Renal cortical epithelial cell (primary cell): Measurements from ENCODE around the gene CFP. TPM values are rescaled to one million over a fixed set of nuclear protein-coding genes. Genes with fewer than 3 reads are reported as not detected.

Source experiments
- DNase-seq: peaks from one replicate; pipeline ENCODE4 v3.0.0-alpha.2; 2011; ENCODE audit warnings: low read depth
- total RNA-seq: library from RNA; depleted of rRNA; stranded (reverse); fragments of >200 nt; gene quantifications from 2 replicates; pipeline ENCODE4 v1.2.3, GENCODE V29; 2014

Gene CFP
- total RNA-seq, 1 donor from 2014 or later, result 0.05 TPM

DNA sequence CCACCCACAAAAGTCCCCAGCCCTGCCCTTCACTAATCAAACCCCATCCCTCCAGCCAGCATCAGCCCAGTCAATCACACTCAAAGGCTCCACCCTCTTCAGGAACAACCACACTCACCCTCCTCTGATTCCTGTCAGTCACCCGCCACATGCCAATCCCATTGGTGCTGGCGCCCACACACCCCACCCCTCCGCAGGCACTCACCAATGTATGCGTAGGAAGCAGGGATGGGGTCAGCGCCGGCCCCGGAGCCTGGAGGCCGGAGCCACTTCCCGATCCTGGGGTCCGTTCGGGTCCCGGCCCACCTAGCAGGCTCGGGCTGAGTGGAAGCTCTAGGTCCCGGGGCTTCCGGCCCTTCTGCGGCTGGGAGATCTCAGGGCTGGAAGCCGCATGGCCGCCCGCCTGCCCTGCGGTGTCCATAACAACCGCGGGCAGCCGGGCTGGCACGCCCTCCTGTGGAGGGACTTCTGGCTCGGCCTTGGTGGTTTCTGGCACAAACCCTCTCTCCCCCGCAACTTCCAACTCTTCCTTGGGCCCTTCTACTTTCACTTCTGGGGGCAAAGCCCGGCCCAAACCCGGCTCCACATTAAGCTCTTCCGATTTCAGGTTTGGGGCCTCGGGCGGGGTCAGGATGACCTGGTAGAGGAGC is 7.9 kb upstream of the CFP start:
- DNase-seq, result no peak

DNA sequence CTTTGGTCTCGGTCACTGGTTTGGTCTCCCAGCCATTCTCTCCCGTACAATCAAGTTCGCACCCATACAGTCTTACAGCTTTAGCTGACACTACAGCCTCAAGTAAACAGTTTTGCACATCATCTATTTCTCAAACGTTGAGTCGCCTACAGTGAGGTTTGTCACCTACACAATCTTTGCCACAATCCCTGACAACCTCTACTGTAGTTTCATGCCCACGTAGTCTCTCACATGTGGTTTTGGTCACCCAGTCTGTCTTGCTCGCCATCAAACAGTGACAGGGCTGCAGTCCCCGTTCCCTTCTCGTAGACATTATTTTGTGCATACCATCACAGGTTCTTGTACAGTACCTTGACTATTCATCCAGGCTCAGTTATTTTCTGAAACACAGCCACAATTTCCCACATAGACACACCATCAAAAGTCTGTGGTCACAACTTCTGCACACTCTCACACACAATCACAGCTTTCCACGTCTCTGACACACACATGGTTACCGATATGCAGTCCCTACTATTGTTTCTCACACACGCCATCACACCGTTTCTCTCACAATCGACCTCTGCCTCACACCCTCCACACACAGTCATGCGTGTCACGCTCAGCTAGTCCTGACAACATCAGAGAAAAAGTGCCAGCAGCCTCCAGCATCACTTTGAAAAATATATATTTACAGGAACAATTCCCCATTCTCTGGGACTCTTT is 5.3 kb upstream of the CFP start:
- no peak for DNase-seq

DNA sequence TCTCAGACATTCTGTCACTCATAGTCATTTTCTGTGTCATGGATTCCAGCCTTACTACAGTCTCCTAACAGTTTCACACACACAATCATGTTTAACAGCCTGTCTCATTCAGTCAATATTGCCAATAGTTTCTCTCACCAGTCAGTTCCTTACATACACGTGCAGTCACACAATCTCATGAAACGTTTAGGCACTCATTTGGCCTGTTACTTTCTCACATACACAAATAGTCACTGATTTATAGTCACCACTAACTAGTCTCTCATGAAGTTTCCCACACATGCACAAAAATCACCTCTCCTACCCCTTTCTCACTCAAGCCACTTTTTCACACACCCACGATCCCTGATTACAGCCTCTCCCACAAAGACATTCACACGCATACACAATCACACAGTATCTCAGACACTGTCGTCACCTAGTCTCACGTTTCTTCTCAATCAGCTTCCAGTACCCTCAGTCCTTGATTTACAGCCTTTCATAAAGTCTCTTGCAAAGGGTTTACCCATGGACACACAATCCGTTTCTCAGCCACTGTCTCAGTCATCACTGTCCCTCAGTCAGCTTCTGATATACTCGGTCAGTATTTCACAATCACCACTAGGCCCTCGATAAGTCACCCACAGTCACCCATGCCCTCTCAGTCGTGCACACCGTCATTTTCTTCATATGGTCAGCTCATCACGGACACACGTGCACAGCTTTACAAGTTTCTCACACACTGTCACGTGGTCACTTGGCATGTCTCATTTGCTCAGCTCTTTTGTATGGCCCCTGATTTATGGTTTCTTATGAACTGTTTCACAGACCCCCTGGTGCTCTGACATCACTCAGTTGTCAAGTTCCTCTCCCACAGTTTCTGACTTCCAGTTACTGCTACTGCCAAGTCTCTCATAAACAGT is 4.2 kb upstream of the CFP start:
- no peak for DNase-seq

DNA sequence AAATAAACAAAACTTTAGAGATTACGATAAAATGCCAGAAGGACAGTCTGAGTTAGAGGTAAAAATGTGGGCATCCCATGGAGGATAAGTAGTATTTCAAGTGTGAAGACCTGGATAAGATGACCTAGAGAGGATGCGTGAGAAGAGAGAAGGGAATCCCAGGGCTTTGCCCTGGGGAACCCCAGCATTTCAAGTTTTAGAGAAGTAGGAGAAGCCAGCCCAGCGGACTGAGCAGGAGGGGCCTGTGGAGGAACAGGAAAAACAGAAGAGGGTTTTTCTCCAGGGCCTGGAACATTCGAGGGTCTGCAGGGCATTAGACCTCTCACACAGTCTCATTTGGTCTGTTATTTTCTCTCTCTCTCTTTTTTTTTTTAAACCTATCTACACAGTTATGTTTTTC is 2.9 kb upstream of the CFP start:
- no peak for DNase-seq

DNA sequence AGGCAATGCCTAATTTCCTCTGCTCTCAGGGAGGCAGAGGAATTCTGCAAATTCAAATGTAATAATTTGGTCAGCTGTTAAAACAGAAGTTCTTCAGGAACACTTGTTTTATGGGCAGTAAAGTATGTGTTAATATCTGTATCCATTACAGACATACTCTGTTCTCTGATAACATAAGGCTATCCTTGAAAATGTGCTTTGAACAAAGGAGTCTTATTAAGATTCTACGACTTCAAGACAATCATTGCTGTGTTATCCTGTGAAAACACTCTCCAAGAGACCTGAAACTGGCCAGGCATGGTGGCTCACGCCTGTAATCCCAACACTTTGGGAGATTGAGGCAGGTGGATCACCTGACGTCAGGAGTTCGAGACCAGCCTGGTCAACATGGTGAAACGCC is 1.9 kb upstream of the CFP start:
- DNase-seq, result no peak

DNA sequence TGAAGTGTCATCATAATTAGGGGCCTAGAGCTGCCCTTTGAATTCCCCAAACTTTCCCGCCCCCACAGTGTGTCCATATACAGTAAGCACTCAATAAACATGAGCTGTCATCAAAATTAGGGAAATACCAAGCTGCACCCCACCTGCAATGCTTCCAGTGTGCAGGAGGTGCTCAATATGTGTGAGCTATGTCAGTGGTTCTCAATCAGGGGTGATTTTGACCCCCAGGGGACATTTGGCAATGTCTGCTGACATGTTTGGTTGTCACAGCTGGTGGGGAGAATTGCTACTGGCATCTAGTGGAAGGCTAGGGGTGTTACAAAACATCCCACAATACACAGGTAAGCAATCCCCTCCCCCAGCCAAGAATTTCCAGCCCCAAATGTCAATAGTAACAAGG is 748 bp downstream of the CFP start:
- no peak for DNase-seq

DNA sequence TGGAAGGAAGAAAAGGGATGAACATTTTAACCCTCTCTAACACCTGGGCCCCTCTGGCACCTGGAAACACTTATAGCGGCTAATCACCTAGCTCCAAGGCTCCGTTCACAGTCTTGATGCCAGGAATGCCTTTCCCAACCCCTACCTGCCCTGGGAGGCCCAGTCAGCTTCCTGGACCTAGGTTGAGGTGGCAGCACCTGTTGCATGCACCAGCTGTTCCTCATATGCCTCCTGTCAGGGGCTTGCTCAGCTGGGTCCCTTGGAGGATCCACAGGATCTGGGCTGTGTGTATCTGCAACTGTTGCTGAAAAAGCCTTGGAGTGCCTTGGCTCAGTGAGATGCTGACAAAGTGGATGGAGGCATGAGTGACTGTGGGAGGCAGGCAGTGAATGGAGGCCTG is 4.4 kb downstream of the CFP start:
- DNase-seq, result no peak

DNA sequence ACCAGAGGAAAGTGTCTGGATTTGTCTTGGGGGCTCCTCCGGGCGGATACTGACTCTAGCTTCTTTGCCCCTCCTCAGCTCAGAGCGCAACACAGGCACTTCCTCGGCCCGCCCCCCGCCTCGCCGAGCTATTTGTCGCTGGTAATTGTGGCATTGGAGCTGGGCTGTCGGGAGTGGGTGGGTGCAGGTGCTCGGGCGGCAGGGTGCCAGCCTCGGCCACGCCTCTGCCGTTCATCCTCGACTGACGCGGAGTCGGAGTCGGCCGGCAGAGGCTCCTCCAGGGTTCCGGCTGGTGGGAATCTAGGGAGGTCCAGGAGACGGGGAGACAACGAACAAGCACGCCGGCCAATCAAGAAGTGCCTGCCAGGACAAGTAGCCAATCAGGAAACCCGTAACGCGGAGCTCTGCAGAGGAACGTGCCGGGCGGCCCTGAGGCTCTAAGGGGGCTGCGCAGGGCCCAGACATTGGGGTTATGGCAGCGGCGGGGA is 6.1 kb downstream of the CFP start:
- peak; percentile 53 for DNase-seq

DNA sequence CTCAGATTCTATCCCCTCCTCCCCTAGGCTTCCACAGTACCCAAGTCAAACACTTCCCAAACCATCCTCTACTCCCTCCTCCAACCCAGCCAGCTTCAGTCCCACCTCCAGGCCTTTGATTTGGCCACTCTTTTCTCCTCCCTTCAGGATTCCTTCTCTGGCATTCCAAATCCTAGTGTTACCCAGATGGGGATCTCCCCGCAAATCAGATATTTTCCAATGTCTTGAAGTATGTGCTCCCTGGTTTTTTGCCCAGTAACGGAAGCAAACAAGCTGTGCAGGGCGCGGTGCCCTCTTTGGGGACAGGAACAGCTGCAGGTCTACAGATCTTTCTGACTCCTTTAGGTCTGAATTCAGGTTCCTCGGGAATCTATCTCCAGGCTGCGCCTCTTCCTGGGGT is 7.9 kb downstream of the CFP start:
- DNase-seq, result no peak

DNA sequence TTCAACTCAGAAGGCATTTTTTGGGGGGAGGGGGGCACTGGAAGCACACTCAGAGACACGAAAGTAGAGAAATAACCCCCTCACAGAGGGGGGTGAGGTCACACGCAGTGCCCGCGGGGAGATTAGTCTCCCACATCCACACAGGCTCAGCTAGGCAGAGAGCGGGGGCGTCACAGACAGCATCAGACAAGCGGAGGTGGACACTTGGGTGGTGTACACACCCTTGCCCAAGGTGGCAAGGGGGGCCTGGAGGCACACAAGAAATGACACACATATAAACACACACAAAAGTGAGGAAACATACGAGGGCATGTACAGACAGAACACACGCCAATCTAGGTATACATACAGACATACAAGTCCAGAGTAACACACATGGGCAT is 9.4 kb downstream of the CFP start:
- DNase-seq, result no peak

DNA sequence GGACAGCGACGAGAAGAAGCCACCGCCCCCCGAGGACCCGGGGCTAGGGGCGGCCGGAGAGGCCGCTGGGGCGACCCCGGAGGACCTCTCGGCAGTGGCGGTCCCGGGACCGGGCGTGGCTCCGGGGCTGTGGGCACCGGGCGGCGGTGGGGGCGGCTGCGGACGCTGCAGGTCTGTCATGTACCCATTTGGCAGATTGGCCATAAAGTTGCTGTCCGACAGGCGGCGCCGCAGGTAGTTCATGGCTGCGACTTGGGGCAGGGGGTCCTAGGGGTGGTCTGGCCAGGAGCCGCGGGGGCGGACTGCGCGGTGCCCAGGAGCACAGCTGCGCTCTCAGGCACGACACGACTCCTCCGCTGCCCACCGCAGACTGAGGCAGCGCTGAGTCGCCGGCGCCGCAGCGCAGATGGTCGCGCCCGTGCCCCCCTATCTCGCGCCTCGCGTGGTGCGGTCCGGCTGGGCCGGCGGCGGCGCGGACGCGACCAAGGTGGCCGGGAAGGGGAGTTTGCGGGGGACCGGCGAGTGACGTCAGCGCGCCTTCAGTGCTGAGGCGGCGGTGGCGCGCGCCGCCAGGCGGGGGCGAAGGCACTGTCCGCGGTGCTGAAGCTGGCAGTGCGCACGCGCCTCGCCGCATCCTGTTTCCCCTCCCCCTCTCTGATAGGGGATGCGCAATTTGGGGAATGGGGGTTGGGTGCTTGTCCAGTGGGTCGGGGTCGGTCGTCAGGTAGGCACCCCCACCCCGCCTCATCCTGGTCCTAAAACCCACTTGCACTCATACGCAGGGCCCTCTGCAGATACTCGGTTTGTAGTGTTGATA is 10.0 kb downstream of the CFP start, which contains the start of gene SYN1:
TSS of gene SYN1 (minus strand) at position 372 of the 817 bp plus-strand sequence. CDS start at position 243, 129 bp downstream.
- DNase-seq, result peak; percentile 18

DNA sequence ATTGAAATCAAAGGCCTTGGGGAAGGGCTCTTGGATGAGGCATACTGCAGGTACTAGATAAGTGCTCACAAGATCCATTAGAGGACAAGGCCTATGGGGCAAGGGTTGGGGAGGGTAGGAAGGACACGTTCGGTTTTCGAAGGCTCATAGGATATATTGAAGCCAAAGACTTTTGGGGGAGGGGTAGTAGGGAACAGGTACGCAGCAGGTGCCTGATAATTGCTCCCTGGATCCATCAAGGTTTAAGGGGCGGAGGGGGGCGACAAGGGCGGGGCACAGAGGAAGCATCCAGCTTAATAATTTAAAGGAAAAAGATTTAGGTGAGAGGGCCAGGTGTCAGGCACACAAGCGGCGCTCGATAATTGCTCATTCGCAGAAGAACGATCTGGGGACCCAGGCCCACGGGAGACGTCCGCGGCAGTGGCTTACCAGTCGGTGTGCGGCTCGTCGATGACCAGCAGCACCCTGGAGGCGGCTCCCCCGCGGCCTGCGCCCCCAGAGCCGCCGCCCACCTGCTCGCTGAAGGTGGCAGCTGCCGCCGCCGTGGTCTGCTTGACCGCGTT is 10.7 kb downstream of the CFP start:
- no peak for DNase-seq

DNA sequence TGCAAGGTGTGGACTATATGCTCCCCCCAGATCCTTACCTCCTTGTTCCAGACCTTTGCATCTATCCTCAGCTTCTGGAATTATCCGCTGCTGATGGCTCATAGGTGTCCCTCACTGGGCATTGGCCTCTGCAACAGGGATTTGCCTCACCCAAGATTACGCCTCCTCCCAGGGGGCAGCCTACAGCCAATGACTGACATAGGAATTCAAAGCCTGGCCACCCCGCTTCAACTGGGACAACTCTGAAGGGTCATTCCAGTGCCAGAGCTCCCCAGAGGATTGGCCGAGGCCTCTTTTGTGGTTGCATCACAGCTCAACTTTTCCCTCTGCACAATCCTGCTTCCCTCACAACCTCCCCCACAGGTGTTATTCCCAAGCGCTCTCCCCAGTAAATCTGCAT is 15.1 kb downstream of the CFP start:
- DNase-seq, result no peak

DNA sequence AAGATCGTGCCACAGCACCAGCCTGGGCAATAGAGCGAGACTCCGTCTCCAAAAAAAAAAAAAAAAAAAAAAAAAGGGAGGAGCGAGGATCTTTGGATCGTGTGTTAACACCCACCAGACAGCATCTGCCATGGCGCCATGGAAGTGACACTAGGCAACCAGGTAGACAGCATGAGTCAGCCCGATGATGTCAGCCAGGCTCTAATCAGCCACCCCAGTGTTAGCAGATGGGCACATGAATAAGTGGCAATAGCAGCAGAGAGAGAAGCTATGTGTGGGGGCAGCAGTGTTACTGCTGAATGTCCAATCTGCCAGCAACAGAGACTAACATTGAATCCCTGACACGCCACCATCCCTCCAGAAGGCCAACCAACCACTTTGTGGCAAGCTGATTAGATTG is 16.6 kb downstream of the CFP start:
- DNase-seq, result no peak

DNA sequence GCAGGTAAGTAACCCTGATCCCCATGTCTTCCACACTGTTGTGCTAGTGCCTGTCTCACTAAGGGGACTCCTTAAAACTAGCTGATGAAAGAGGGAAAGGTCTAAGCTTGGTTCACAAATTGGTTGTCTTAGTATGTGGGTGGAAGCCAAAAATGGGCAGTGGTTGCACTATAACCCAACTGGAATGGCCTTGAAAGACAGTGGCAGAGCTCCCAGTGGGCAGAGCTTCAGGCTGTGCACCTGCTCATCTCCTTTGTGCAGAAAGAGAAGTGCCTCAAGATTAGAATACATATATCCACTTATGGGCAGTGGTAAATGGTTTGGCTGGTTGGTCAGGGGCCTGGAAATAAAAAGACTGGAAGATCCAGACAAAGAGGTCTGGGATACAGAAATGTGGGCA is 17.3 kb downstream of the CFP start:
- no peak for DNase-seq

DNA sequence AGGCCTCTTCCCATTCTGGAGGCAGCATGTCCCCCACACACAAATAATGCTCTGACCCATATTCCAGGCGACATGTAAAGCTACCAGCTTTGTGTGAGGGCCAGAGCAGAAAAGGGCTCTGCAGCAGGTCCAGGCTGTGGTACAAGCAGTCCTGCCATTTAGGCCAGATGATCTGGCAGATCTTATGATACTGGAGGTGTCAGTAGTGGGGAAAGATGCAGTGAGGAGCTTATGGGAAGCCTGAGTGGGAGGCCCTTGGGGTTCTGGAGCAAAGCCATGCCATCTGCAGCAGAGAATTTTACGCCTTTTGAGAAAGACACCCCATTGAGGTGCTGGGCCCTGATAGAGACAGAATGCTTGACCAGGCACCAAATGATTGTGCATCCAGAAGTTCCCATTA is 17.8 kb downstream of the CFP start:
- no peak for DNase-seq

DNA sequence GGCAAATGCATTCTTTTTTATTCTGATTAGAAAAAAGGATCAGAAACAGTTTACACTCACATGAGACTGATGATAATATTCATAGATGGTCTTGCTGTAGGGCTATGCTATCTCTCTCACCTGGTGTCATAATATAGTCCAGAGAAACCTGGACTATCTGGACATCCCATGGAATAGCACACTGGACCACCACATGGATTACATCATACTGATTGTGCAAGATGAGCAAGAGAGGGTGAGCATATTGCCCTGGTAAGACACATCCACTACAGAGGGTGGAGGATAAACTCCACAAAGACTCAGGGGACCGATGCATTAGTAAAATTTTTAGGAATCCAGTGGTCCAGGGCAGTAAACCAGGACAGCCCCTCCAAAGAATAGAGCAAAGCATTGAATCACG is 18.2 kb downstream of the CFP start:
- no peak for DNase-seq

DNA sequence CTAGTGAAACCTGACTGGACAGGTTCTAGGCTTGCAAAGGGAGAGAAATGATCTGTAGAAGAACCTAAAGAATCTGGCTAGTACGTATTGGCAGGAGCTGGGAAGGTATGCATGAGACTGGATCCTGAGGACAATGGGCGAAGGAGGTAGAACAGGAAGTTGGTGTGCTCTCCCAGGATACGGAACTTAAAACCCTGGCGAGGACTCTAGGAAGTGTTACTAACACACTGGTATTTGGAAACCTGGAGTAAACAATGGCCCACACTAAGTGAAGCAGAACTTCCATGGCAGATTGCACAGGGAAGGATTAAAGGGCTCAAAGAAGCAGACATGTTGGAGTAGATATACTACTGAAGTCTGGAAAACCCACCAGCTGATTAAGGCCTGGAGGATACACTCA is 19.2 kb downstream of the CFP start:
- DNase-seq, result peak; percentile 7

DNA sequence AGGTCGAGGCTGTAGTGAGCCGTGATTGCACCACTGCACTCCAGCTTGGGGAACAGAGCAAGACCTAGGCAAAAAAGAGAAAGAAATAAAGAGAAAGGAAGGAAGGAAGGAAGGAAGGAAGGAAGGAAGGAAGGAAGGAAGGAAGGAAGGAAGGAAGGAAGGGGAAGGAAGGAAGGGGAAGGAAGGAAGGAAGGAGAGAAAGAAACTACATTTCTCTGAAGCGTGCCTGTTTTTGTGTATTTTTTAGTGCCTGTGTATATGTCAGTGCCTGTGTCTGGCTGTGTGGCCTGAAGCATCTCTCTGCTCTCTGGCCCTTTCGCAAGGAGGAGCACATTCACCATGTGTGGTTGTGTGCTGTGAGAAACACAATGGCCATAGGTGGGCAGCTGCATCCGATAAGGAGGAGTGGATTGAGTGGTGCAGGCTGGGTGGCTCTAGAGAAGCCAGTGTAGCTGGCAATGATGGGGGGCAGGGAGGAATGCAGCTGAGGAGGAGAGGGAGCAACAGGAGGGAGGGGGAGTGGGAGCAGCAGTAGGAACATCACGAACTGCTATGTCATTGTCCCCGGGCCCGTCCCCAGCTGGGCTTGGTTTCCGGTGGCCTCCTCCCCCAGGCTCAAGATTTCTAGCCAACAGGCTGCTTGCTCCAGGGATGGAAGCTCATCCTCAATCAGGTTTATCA is 21.5 kb downstream of the CFP start:
- no peak for DNase-seq

DNA sequence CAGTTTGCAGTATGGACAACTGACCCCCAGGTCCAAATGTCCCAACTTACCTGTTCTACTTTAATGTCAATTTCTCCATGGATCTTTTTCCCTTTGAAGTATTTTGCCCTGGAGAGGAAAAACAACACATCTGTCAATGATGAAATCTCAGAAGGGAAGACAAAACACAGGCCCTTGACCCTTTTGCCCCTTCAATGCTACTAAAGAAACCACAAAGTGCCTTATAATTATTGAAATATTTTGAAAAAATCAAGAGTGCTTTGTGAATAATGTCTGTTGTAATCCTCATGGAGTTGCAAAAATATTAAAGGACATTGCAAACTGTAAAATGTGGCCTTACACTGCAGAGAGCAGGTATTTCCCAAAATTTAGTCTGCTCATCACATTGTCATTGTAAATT is 22.6 kb downstream of the CFP start:
- no peak for DNase-seq

DNA sequence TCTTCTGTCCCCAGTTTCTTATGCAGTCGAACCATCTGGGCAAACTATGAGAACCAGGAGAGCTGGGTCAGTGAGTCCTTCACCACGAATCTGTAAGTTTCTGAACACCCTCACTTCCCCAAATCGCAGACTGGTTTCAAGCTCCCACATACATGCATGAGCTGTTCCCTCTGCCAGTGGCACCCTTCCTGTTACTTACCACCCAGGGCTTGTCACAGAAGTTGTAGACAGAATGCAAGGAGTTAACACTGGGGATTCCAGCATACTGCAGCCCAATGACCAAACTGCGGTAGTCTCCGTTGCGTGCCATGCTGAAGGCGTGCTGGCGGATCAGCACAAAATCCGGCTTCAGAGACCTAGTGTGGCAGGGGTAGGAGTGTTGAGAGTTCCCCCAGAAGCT is 24.7 kb downstream of the CFP start:
- no peak for DNase-seq
